HEK293 (cell line): ENCODE data around the gene MSANTD3.

Source experiments
- CTCF ChIA-PET: fragments of 350-600 bp; formaldehyde crosslinking; extraction: SDS; loops from one replicate; lab custom pipeline; 2021; ENCODE audit warnings: antibody characterized with exemption; lab: Yijun Ruan, JAX
- POLR2A ChIA-PET: fragments of 300-600 bp; formaldehyde crosslinking; extraction: SDS; loops from one replicate; lab custom pipeline; 2020; ENCODE audit warnings: antibody characterized with exemption, inconsistent platforms; lab: Yijun Ruan, JAX
- H3K27ac ChIP-seq: fragments of 200-500 bp; sonication (Bioruptor generic); 2 replicates; pipeline ENCODE4 v1.5.1; 2014; ENCODE audit warnings: low read depth, low read length, control low read depth, inconsistent platforms; ENCODE audit errors: extremely low read depth
- H3K36me3 ChIP-seq, 2 experiments: fragments of 200-500 bp in 1 of 2; sonication (Bioruptor generic) in 1 of 2; 1 replicate in 1 of 2; 2 replicates in 1 of 2; pipeline ENCODE4 v1.5.1; 2014 to 2017; ENCODE audit warnings: inconsistent platforms in 2 of 2, low read length in 2 of 2; ENCODE audit not compliant: control insufficient read depth in 2 of 2, insufficient read depth in 1 of 2
- H3K4me1 ChIP-seq: fragments of 200-500 bp; sonication (Bioruptor generic); 2 replicates; pipeline ENCODE4 v1.5.1; 2014; ENCODE audit warnings: mild to moderate bottlenecking, low read length, inconsistent platforms; ENCODE audit not compliant: control insufficient read depth, insufficient read depth
- H3K4me3 ChIP-seq: 2 replicates; pipeline ENCODE4 v1.5.1; 2011; ENCODE audit warnings: low read depth, mild to moderate bottlenecking, control low read depth, low read length, moderate library complexity
- H3K9me3 ChIP-seq: fragments of 200-500 bp; sonication (Bioruptor generic); 2 replicates; pipeline ENCODE4 v1.5.1; 2014; ENCODE audit warnings: low read depth, low read length, inconsistent platforms; ENCODE audit not compliant: control insufficient read depth, insufficient read depth
- ELK4 ChIP-seq: IDR thresholded peaks from 2 replicates; pipeline ENCODE4 v1.6.1; 2011; ENCODE audit warnings: mild to moderate bottlenecking, low read depth, low read length, borderline replicate concordance
- GLIS2 ChIP-seq: fragments of 450-650 bp; formaldehyde crosslinking; IDR thresholded peaks from 2 replicates; pipeline ENCODE4 v1.5.1; 2016; ENCODE audit warnings: missing biosample characterization, missing genetic modification characterization
- KLF16 ChIP-seq: fragments of 450-650 bp; formaldehyde crosslinking; IDR thresholded peaks from 2 replicates; pipeline ENCODE4 v1.5.1; 2017; ENCODE audit warnings: missing biosample characterization, missing genetic modification characterization
- KLF9 ChIP-seq: fragments of 450-650 bp; formaldehyde crosslinking; IDR thresholded peaks from 2 replicates; pipeline ENCODE4 v1.5.1; 2016; ENCODE audit warnings: missing biosample characterization, missing genetic modification characterization, low read depth
- PRDM1 ChIP-seq: fragments of 450-650 bp; formaldehyde crosslinking; IDR thresholded peaks from 2 replicates; pipeline ENCODE4; 2016; ENCODE audit warnings: missing biosample characterization, missing genetic modification characterization
- PRDM4 ChIP-seq: fragments of 450-650 bp; formaldehyde crosslinking; IDR thresholded peaks from 2 replicates; pipeline ENCODE4 v1.5.1; 2017; ENCODE audit warnings: missing biosample characterization, missing genetic modification characterization
- RBAK ChIP-seq: fragments of 450-650 bp; formaldehyde crosslinking; IDR thresholded peaks from 2 replicates; pipeline ENCODE4 v1.5.1; 2016; ENCODE audit warnings: missing biosample characterization, missing genetic modification characterization
- TSHZ1 ChIP-seq: fragments of 450-650 bp; formaldehyde crosslinking; IDR thresholded peaks from 2 replicates; pipeline ENCODE4 v1.5.1; 2016; ENCODE audit warnings: missing biosample characterization, missing genetic modification characterization, borderline replicate concordance
- YY2 ChIP-seq: fragments of 450-650 bp; formaldehyde crosslinking; IDR thresholded peaks from 2 replicates; pipeline ENCODE4 v1.5.1; 2016; ENCODE audit warnings: missing biosample characterization, missing genetic modification characterization
- ZBTB7A ChIP-seq: fragments of 450-650 bp; formaldehyde crosslinking; IDR thresholded peaks from 2 replicates; pipeline ENCODE4 v1.5.1; 2016; ENCODE audit warnings: low read depth, missing biosample characterization, missing genetic modification characterization
- ZNF138 ChIP-seq: fragments of 450-650 bp; formaldehyde crosslinking; IDR thresholded peaks from 2 replicates; pipeline ENCODE4 v1.5.1; 2016; ENCODE audit warnings: missing biosample characterization, missing genetic modification characterization, borderline replicate concordance
- ZNF169 ChIP-seq: fragments of 450-650 bp; formaldehyde crosslinking; IDR thresholded peaks from 2 replicates; pipeline ENCODE4 v1.5.1; 2016; ENCODE audit warnings: missing biosample characterization, missing genetic modification characterization
- ZNF175 ChIP-seq: fragments of 450-650 bp; formaldehyde crosslinking; IDR thresholded peaks from 2 replicates; pipeline ENCODE4 v1.5.1; 2016; ENCODE audit warnings: missing biosample characterization, missing genetic modification characterization
- ZNF292 ChIP-seq: fragments of 450-650 bp; formaldehyde crosslinking; IDR thresholded peaks from 2 replicates; pipeline ENCODE4 v1.5.1; 2016; ENCODE audit warnings: low read depth, missing biosample characterization, missing genetic modification characterization, borderline replicate concordance
- ZNF398 ChIP-seq: fragments of 450-650 bp; formaldehyde crosslinking; IDR thresholded peaks from 2 replicates; pipeline ENCODE4 v1.5.1; 2017; ENCODE audit warnings: missing biosample characterization, missing genetic modification characterization
- ZNF510 ChIP-seq: fragments of 450-650 bp; formaldehyde crosslinking; IDR thresholded peaks from 2 replicates; pipeline ENCODE4 v1.5.1; 2018; ENCODE audit warnings: mild to moderate bottlenecking, missing genetic modification characterization, missing biosample characterization; ENCODE audit not compliant: insufficient replicate concordance
- ZNF529 ChIP-seq: fragments of 450-650 bp; formaldehyde crosslinking; IDR thresholded peaks from 2 replicates; pipeline ENCODE4 v1.5.1; 2017; ENCODE audit warnings: missing genetic modification characterization, missing biosample characterization; ENCODE audit not compliant: insufficient replicate concordance
- ZNF544 ChIP-seq: fragments of 450-650 bp; formaldehyde crosslinking; IDR thresholded peaks from 2 replicates; pipeline ENCODE4 v1.5.0; 2017; ENCODE audit warnings: missing biosample characterization, missing genetic modification characterization
- ZNF548 ChIP-seq: fragments of 450-650 bp; formaldehyde crosslinking; IDR thresholded peaks from 2 replicates; pipeline ENCODE4 v1.5.1; 2016; ENCODE audit warnings: missing biosample characterization, missing genetic modification characterization
- ZNF596 ChIP-seq: fragments of 450-650 bp; IDR thresholded peaks from 2 replicates; pipeline ENCODE4 v1.5.0; 2018; ENCODE audit warnings: missing biosample characterization, mild to moderate bottlenecking, missing genetic modification characterization, moderate library complexity
- ZNF629 ChIP-seq: fragments of 450-650 bp; formaldehyde crosslinking; IDR thresholded peaks from 2 replicates; pipeline ENCODE4 v1.5.1; 2017; ENCODE audit warnings: missing biosample characterization, missing genetic modification characterization
- ZNF660 ChIP-seq: fragments of 450-650 bp; IDR thresholded peaks from 2 replicates; pipeline ENCODE4 v1.5.1; 2018; ENCODE audit warnings: missing biosample characterization, mild to moderate bottlenecking, missing genetic modification characterization
- ZSCAN23 ChIP-seq: fragments of 450-650 bp; formaldehyde crosslinking; IDR thresholded peaks from 2 replicates; pipeline ENCODE4 v1.5.1; 2016; ENCODE audit warnings: missing biosample characterization, missing genetic modification characterization

Gene MSANTD3

GRCh38 chr9:100396769-100397168 lies 30.2 kb upstream of the MSANTD3 start (continued):
- no peak for TF ChIP-seq PRDM1
- TF ChIP-seq ZNF660 (tag by site-specific recombination) = no peak
- no peak for TF ChIP-seq YY2 (tag by site-specific recombination)
- TF ChIP-seq ZBTB7A = no peak
- TF ChIP-seq PRDM4 (tag by site-specific recombination) = no peak
- no peak for TF ChIP-seq ZSCAN23 (tag by site-specific recombination)
- no peak for TF ChIP-seq KLF16
- no peak for TF ChIP-seq ELK4
- TF ChIP-seq ZNF529 (tag by site-specific recombination) = no peak
- no peak for TF ChIP-seq ZNF398 (tag by site-specific recombination)
- TF ChIP-seq ZNF138 = no peak
- TF ChIP-seq KLF9 (tag by site-specific recombination) = no peak

GRCh38 chr9:100397529-100398266 lies 29.2 kb upstream of the MSANTD3 start:
- Histone ChIP-seq H3K9me3 (no peaks in the 10 kb centered on the region), H3K27ac (no peak overlapping the region), H3K36me3 (no peaks in the 10 kb centered on the region), H3K4me1 (no peaks in the 10 kb centered on the region), H3K4me3 (no peak overlapping the region)
- CTCF ChIA-PET = interaction anchor here (0.6 kb wide), 2 partner anchors 365 to 545 kb away, joined by 3 read pairs; no protein-coding TSS in a partner anchor
- POLR2A ChIA-PET = no interaction called here
- TF ChIP-seq GLIS2 = no peak
- no peak for TF ChIP-seq ZNF548
- TF ChIP-seq RBAK = no peak
- TF ChIP-seq ZNF510 (tag by site-specific recombination) = no peak
- no peak for TF ChIP-seq ZNF169 (tag by site-specific recombination)

- Histone ChIP-seq H3K4me3 (no peak overlapping the region), H3K4me1 (no peaks in the 10 kb centered on the region), H3K27ac (no peak overlapping the region), H3K9me3 (no peaks in the 10 kb centered on the region), H3K36me3 (no peaks in the 10 kb centered on the region)
- POLR2A ChIA-PET = interaction anchor here (1.3 kb wide), 1 partner anchor 10 kb away, joined by 5 read pairs; no protein-coding TSS in a partner anchor
- TF ChIP-seq ZNF292 (tag by site-specific recombination) (no peak), ZNF596 (tag by site-specific recombination) (no peak), ZNF175 (no peak), TSHZ1 (tag by site-specific recombination) (no peak), ZNF629 (no peak), ZNF544 (tag by site-specific recombination) (no peak)
- CTCF ChIA-PET = interaction anchor here (0.6 to 0.9 kb wide), 2 partner anchors 37 to 90 kb away, joined by 3 read pairs; no protein-coding TSS in a partner anchor
Observed at GRCh38 chr9:100401042-100401441, 25.9 kb upstream of the MSANTD3 start.
